A172 (cell line): Measurements from ENCODE around the gene TNPO3. TPM values are rescaled to one million over a fixed set of nuclear protein-coding genes. Genes with fewer than 3 reads are reported as not detected.

Experiments
- DNase-seq: peaks from one replicate; pipeline ENCODE4 v3.0.0-alpha.2; 2015; ENCODE audit warnings: low spot score
- total RNA-seq: library from RNA; depleted of rRNA; stranded (reverse); fragments of >200 nt; shearing (Covaris generic); gene quantifications from 2 replicates; pipeline ENCODE4 v1.2.3, GENCODE V29; 2014; rRNA removed

The TNPO3 gene
- total RNA-seq, 1 experiment from 2014 or later, result 41.6 TPM

- no peak for DNase-seq
These were observed 147.9 kb downstream of the TNPO3 start for GRCh38 chr7:128906766-128907559.

- no peak for DNase-seq
These were observed 148.7 kb downstream of the TNPO3 start for GRCh38 chr7:128906001-128906765.

- DNase-seq, result peak; percentile 52
These were observed 150.3 kb downstream of the TNPO3 start for GRCh38 chr7:128904381-128905197.

Other genes with a start within 250 kb of the TNPO3 start
- 23.1 and 33.3 TPM in 2 replicates for gene FLNC, start 224.7 kb downstream of the TNPO3 start, total RNA-seq
- 157 and 171 TPM in 2 replicates for gene ATP6V1F, start 192.3 kb downstream of the TNPO3 start, total RNA-seq
- gene KCP, start 144.4 kb downstream of the TNPO3 start, total RNA-seq, result 0.21 and 0.26 TPM in 2 replicates
- gene IRF5, start 117.2 kb downstream of the TNPO3 start, total RNA-seq, result 17.4 and 20.8 TPM in 2 replicates
- gene TSPAN33, start 89.6 kb upstream of the TNPO3 start, total RNA-seq, result 11.3 and 12.6 TPM in 2 replicates
- 28.6 and 31.4 TPM in 2 replicates for gene SMO, start 133.5 kb upstream of the TNPO3 start, total RNA-seq
- gene AHCYL2, start 169.9 kb upstream of the TNPO3 start, total RNA-seq, result 8.7 and 11.8 TPM in 2 replicates